ENCODE data around the gene CENPS. TPM values are rescaled to one million over a fixed set of nuclear protein-coding genes. Genes with fewer than 3 reads are reported as not detected.
A peak's percentile ranks its signal among the peaks of the same experiment; 100 is the strongest.

The CENPS gene
- total and polyA plus RNA-seq, 9 of the 15 experiments (the other 6 are each of a cell fraction or from before 2014, with no cell fraction given) = 10.2 to 36.0 (median 26.0) TPM

GRCh38 chr1:10472220-10473144 is 42.2 kb downstream of the CENPS start, which contains the start of gene DFFA (continued):
- TF ChIP-seq YY1 (IDR thresholded peaks at IDR 0.05; ENCODE audit: borderline replicate concordance in 1 of 3, control insufficient read depth in 1 of 3, extremely low read depth in 1 of 3, insufficient read depth in 3 of 3, insufficient read length in 1 of 3, insufficient replicate concordance in 2 of 3, low read depth in 1 of 3, low read length in 2 of 3) (peak; percentile 27 to 71 (median 60)), RFX1 (IDR thresholded peaks at IDR 0.05) (no peak), ZBTB40 (IDR thresholded peaks at IDR 0.05) (peak; percentile 81), ZBTB40 (CRISPR knock-in tag; IDR thresholded peaks at IDR 0.05) (no peak), FOXJ3 (CRISPR knock-in tag; IDR thresholded peaks at IDR 0.05) (no peak), ZNF318 (IDR thresholded peaks at IDR 0.05; ENCODE audit: borderline replicate concordance in 1 of 2, low read depth in 1 of 2) (no peak), ZBTB8A (IDR thresholded peaks at IDR 0.05; ENCODE audit: partially characterized antibody) (peak; percentile 74)

All from K562 (cell line).